A549 treated with CpdA at 1 μM for 4 hours (cell line): ENCODE data around the gene BLOC1S1. TPM values are rescaled to one million over a fixed set of nuclear protein-coding genes. Genes with fewer than 3 reads are reported as not detected.

Experiments used
- total RNA-seq: library from RNA; stranded (reverse); fragments of 200-300 nt; extraction: Qiagen RNA extraction; gene quantifications from 5 replicates; pipeline ENCODE4 v1.2.3, GENCODE V29; 2022; ENCODE audit warnings: low read depth

The BLOC1S1 gene
- total RNA-seq, result 111 to 153 TPM (median 146 TPM) in 5 replicates

GRCh38 chr12:55715833-55716581 lies at the start of gene BLOC1S1:
Gene BLOC1S1 (plus strand): TSS chr12:55716046. CDS start chr12:55716052, 6 bp downstream.

GRCh38 chr12:55707841-55708694 lies 7.8 kb upstream of the BLOC1S1 start, which contains the start of gene ITGA7:
Gene ITGA7 (minus strand): TSS chr12:55707904. CDS start chr12:55707682, 222 bp downstream.

GRCh38 chr12:55720071-55720564 lies 4.3 kb downstream of the BLOC1S1 start, which contains the start of gene RDH5:
Gene RDH5 (plus strand): TSS chr12:55720393. CDS start chr12:55721185, 792 bp downstream.

GRCh38 chr12:55728939-55729818 lies 13.3 kb downstream of the BLOC1S1 start, which contains the start of gene CD63:
Gene CD63 (minus strand): TSS chr12:55729009. CDS start chr12:55728341, 668 bp downstream.

GRCh38 chr12:55742719-55743405 lies 27.0 kb downstream of the BLOC1S1 start, which contains the start of gene GDF11:
Gene GDF11 (plus strand): TSS chr12:55743122. CDS start chr12:55743317, 195 bp downstream.

Other genes starting within 250 kb of the BLOC1S1 start
- not detected in 5 replicates for gene OR6C70, start 245.9 kb upstream of the BLOC1S1 start, total RNA-seq
- gene OR6C68, start 223.7 kb upstream of the BLOC1S1 start, total RNA-seq, result not detected in 5 replicates
- gene OR6C4, start 166.4 kb upstream of the BLOC1S1 start, total RNA-seq, result not detected in 5 replicates
- gene OR2AP1, start 143.6 kb upstream of the BLOC1S1 start, total RNA-seq, result not detected in 5 replicates
- gene OR10P1, start 79.2 kb upstream of the BLOC1S1 start, total RNA-seq, result not detected in 5 replicates
- gene ITGA7, start 8.1 kb upstream of the BLOC1S1 start, total RNA-seq, result 1.1 to 2.1 TPM (median 1.3 TPM) in 5 replicates
- gene RDH5, start 4.3 kb downstream of the BLOC1S1 start, total RNA-seq, result 1.6 to 2.9 TPM (median 2.5 TPM) in 5 replicates
- gene CD63, start 13.0 kb downstream of the BLOC1S1 start, total RNA-seq, result 665 to 728 TPM (median 711 TPM) in 5 replicates
- 2.3 to 5.8 TPM (median 4.8 TPM) in 5 replicates for gene GDF11, start 27.1 kb downstream of the BLOC1S1 start, total RNA-seq
- gene SARNP, start 101.7 kb downstream of the BLOC1S1 start, total RNA-seq, result 90.6 to 139 TPM (median 98.9 TPM) in 5 replicates
- 60.9 to 104 TPM (median 99.8 TPM) in 5 replicates for gene ORMDL2, start 102.0 kb downstream of the BLOC1S1 start, total RNA-seq
- 18.4 to 24.4 TPM (median 22.7 TPM) in 5 replicates for gene DNAJC14, start 113.5 kb downstream of the BLOC1S1 start, total RNA-seq
- gene MMP19, start 126.9 kb downstream of the BLOC1S1 start, total RNA-seq, result 0.06 to 0.22 TPM (median 0.15 TPM) in 4 of 5 replicates, not detected in the other
- gene PYM1, start 211.8 kb downstream of the BLOC1S1 start, total RNA-seq, result 34.5 to 41.3 TPM (median 37.6 TPM) in 5 replicates
- gene DGKA, start 215.1 kb downstream of the BLOC1S1 start, total RNA-seq, result 16.2 to 24.4 TPM (median 16.9 TPM) in 5 replicates
- gene PMEL, start 250.0 kb downstream of the BLOC1S1 start, total RNA-seq, result 0.46 to 1.1 TPM (median 0.77 TPM) in 5 replicates